ENCODE data around the gene FOXO3. TPM values are rescaled to one million over a fixed set of nuclear protein-coding genes. Genes with fewer than 3 reads are reported as not detected.

Gene FOXO3
- total RNA-seq, 2 donors from 2014 or later = 34.0 to 38.6 TPM

DNA sequence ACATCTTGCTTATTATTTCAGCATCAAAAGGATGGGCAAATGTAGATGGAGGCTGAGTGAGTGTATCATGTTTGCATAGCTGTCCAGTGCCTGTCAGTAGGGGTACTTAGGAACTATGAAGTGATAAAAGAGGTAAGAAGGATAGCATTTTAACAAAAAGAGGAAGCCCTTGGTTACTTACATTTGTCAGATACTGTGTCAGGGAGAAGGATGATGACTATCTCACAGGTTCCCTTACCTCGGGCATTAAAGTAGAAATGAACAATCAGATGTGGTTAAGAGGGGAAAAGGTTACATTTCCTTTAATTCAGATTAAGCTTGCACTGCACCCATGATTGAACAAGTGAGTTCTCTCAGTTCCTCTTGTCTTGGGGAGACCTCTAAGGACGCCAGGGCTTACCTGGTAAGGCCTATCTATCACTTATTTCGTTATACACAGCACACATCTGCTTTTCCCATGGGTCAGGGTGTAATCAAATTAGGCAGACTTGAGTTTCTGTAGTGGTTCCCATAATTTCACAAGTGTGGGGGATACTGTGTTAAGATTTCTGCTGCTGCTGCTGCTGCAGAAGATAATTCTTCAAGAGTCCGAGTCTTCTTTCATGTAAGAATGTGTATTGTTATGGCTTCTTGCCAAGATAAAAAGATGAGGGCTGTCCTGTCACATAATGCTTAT is 4.5 kb downstream of the FOXO3 start:
- intact Hi-C loops (cut with DNase I) = loop anchor here in 1 of 2 donors (10.0 kb wide), 1 partner anchor 90 kb away; no protein-coding TSS in a partner anchor
- ATAC-seq = no peak
- no peak for DNase-seq

DNA sequence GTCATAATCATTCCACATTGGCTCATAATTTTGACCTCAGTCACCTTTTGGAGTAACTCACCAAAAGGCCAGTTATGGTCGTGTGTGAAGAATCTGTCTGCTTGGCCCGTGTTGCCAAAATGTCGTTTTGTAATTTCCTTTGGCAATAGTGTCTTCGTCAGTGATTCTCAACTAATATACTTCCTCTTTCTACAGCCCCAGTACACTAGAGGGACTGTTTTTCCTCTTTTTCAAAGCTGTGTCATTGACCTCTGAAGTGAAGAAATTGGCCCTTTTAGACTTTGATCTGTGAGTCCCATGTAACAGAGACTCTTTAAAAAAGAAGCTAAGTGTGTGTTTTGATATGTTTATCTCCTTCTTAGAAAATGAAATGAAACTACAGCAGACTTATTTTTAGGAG is 5.2 kb downstream of the FOXO3 start:
- intact Hi-C loops (cut with DNase I) = loop anchor here in 1 of 2 donors (10.0 kb wide), 1 partner anchor 89 kb away; no protein-coding TSS in a partner anchor
- ATAC-seq (peak; percentile 20 to 35), DNase-seq (no peak)

DNA sequence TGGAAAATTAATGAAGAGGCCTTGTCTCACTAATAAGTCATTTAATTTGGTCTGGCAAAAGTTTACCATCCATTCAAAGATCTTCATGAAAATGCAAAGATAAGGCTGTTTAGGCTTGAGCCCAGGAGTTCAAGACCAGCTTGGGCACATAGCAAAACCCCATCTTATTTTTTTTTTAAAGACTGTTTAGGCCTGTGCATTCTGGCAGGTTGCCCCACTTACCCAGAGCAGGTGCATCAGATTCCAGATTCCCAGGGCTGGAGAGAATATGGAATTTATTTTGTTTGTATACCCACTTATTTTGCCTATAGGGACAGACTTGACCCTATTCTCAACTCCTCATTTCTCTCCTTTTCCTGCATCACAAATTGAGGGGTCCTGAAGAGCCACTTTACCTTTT is 5.7 kb downstream of the FOXO3 start:
- ATAC-seq (no peak), DNase-seq (no peak)
- intact Hi-C loops (cut with DNase I) = loop anchor here in 1 of 2 donors (10.0 kb wide), 1 partner anchor 88 kb away; no protein-coding TSS in a partner anchor

DNA sequence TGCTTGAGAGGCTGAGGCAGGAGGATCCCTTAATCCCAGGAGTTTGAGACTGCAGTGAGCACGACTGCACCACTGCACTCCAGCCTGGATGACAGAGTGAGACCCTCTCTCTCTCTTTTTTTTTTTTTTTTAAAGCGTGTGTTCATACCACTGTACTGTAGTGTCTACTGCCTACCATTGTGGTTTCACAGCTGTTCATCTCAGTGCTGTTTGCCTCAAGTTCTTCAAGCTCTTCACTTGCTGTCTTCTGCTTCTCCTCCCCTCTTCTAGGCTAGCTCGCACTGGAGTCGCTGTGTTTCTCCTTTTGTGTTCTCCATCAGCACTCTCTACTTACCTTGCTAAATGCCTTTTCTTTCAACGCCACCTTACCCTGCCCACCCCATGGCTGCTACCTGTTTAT is 7.4 kb downstream of the FOXO3 start:
- DNase-seq = no peak
- no peak for ATAC-seq
- intact Hi-C loops (cut with DNase I) = loop anchor here in 1 of 2 donors (10.0 kb wide), 1 partner anchor 87 kb away; no protein-coding TSS in a partner anchor

DNA sequence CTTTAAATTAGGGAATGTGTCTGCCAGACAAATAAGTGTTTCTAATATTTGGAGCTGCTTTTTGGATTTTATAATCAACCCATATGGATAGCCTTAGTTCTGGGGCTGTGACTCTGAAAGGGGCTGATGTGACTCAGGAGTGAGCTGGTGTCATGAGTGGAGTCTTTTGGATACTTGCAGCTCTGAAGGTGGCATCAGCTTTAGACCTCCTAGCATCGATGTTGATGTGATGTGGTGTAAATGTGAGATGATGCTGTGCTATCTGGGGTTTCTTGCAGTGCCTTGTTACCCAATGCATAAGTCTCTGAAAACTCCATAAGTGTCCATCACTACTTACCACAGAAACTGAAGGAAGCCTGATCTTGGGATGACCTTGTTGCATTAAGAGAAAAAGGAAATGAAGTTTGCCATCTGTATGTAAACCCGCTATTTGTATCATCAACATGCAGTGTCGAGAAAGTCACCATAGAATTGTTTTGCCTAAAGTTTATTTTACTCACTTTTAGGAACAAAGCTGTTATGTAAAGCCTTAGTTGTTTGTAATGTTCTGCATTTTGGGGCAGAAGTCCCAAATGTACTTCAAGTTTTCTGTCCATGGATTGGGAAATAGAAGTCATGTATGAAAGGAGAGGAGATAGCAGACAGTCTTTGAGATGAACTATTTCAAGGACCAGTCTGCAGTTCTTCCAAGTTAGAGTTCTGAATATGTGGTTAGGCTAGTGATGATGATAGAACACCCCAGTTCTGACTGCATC is 8.0 kb downstream of the FOXO3 start:
- intact Hi-C loops (cut with DNase I) = loop anchor here in 1 of 2 donors (10.0 kb wide), 1 partner anchor 86 kb away; no protein-coding TSS in a partner anchor
- no peak for DNase-seq
- ATAC-seq = no peak

DNA sequence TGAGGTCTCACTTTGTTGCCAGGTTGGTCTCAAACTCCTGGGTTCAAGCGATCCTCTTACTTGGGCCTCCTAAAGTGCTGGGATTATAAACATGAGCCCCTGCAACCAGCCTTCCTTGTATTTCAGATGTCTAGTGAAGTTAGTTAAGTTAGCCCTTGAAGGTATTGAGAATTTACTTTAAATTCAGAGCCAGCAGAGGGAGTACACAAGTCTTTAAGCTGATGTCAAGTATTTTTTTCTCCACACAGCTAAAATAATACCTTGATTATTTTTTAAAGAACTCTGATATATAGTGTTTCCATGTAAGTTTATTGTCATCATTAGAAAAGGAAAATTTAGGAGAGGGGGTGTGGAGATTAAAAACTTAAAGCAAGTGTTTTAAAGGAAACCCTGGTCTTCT is 9.8 kb downstream of the FOXO3 start:
- DNase-seq = no peak
- intact Hi-C loops (cut with DNase I) = no loop called here
- ATAC-seq = no peak

DNA sequence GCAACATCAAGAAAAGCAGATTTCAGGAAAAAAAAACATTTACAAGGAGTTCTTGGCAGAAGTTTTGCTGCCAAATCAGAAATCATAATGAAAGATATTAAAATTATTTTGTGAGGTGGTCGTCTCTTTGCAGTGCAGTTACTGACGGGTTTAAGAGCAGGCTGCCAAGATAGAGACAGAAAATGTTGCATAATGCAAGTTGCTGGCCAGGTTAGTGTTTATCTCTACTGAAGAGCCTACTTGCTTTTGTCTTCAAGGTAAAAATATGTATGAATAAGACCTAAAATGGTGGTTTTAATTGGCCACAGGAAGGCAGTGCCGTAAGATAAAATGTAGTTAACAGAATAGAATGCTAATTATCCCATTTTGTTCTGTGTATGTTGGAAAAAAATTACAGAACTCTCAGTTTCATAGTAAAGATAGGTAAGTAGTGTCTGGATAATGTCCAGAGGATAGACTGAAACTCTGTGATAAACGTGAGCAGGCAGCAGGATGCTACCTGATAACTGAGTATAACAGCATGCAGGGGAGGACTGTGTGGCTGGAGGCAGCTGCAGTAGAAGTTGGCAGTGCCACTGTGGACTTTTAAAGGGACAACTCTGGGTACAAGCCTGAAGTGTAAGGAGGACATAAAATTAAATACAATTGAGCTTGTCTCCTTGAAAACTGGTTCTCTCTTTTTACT is 13.9 kb downstream of the FOXO3 start:
- DNase-seq (no peak), ATAC-seq (peak in 1 of 2 donors; percentile 35)
- intact Hi-C loops (cut with DNase I) = no loop called here

DNA sequence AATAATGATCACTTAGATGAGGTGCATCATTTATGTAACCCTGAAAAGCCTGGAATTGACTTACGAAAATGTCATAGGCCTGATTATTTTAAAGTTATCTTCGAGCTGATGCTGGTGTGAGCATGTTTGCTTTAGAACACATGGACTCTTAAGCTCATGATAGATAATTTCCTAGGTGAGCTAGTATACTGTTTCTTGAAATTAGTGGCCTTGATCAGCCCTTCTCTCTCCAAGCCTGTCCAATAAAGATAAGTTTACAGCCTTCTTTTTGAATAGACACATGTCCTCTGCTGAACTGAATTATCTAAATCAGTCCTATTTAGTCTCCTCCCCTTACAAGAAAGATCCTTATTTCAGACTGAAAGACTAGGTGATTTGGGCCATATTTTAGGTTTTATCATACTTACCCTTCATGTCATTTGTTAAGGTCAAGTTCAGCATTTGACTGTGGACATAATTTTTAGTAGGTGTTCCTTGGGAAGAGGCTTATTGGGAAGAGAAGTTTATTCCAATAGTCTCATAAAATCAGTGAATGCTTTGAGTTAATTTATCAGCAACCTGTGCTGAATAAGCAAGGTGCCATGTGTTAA is 15.3 kb downstream of the FOXO3 start:
- DNase-seq = no peak
- intact Hi-C loops (cut with DNase I) = no loop called here
- no peak for ATAC-seq

DNA sequence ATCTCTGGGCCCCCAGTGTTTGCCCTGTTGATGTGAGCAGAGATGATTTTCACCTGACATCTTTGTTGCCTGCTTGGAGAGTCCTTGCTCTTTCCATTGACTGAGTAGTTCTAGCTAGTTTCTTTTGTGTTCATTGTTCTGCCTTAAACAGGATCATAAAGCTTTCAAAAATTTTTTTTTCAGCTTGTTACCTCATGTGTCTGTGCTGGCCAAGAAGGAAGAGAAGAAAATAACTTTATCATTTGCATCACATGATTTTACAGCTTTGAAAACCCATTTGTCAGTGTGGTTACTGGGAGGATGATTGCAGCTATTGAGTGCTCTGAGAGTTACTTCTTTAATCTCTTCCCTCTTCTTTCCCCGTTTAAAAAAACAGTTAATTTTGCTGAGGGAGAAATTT is 16.0 kb downstream of the FOXO3 start:
- intact Hi-C loops (cut with DNase I) = no loop called here
- peak in 1 of 2 donors; percentile 4 for ATAC-seq

DNA sequence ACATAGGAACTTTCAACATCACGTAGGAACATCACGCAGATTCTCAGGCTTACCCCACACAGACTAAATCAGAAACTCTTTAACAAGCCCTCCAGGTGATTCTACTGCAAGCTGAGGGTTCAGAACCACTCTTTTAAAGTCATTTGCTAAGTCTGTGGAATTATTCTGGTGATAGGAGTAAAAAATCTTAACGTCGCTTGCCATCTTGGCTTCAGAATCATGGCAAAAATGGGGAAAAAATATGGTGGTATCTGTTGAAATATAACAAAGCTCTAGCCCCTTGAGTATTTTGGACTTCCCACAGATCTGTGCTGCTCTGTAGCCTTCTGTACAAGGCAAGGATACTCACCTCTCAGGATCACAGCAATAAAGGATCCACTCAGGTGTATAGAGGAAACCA is 17.4 kb downstream of the FOXO3 start:
- no peak for ATAC-seq
- intact Hi-C loops (cut with DNase I) = no loop called here
- DNase-seq = no peak

More for the DNA sequence above, 16.0 kb downstream of the FOXO3 start:
- no peak for DNase-seq

DNA sequence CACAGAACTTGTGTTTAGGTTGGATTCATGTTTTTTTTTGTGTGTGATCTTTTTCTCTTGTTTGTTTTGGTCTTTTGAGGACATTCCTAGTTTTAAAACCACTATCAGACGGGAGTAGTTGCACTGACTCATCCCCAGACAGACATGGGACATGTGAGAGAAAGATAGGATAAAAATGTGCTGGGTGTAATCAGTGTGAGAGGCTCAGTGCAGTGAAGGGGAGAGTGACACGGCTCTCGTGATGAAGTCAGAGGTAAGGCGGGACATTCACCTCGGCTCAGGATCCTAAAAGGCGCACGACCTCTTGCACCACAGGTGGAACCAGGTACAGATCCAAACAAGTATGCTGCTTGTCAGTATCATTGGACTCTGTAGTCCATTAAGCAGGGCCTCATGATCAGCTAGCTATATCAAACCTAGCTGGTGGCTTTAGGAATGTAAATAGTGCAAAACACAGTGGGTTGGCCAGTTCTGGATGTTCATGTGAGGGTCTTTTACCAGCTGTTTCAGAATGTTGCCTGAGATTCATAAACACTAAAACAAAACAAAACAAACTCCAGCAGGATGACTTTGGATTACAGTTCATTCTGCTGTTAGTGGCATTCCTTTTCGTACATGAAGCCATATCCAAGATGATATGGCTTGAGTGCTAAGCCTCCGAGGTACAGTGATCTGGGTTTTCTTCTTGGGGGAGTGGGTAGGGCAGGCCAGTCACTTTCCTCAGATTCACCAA is 18.0 kb downstream of the FOXO3 start:
- DNase-seq = no peak
- intact Hi-C loops (cut with DNase I) = no loop called here
- ATAC-seq = peak; percentile 76 to 85

DNA sequence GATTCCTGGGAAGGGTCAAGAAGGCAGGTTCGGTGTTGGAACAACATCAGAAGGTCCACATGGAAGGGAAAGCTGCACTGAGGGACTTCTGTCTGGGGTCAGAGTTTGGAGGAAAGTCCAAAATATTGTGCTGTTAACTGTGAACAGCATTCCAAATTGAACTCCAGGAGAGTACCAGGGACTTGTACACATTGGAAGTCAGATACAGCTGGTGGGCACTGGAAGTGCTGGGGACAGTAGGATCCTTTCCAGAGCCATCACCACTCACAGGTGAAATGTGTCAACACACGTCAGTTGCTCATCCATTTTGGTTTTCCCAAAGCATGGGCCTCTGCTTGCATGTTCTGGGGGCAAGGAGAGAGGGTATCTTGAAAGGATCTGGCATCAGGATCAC is 18.6 kb downstream of the FOXO3 start:
- DNase-seq (no peak), ATAC-seq (no peak)
- intact Hi-C loops (cut with DNase I) = no loop called here

DNA sequence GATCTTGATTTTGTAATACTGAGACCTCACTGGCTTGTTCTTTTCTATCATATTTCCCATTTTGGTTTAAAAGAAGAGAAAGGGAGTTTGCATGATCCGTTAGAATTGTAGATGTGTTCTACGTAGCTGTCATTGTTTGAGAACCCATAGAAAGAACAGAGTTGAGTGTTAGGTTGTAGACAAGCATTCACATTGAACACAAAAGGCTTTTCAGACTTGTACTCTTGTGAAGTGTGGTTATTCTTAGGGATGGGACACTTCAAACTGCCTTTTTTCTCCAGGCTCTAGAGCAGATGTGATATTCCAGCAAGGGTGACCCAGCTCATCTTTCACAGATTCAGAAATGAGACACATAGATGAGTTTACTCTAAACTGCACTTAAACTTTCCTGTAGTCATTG is 19.9 kb downstream of the FOXO3 start:
- ATAC-seq = peak in 1 of 2 donors; percentile 17
- no peak for DNase-seq
- intact Hi-C loops (cut with DNase I) = no loop called here

DNA sequence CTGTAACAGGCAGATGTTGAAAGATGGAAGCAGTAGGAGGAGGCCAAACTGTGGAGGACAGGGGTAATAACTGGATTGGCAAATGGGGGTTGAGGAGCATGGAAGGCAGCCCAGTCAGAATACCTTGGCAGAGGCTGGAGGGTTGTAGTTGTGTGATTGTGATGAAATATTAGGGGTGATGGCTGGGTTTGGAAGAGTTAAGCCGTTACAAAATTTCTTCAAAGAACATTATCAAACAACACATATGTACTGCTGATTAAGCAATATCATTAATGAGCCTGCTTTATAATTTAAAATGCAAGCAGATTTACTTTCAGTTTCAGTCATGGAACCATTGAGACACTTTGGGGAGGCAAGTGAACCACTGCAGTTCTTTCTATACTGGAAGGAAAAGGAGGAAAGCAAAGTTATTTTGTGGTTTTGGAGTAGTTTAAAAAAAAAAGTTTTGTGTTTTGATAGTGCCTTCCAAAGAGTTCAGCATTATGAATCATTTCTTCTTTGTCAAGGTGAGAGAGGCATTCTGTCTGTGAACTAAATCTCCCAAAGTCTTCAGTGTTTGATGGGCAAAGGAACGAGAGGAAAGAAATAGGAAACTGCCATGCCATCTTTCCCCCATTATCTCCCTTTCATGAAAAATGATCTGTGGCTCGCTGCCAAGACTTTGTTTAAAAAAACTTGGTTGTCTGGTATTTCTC is 20.7 kb downstream of the FOXO3 start:
- ATAC-seq = peak; percentile 64 to 69
- intact Hi-C loops (cut with DNase I) = no loop called here
- peak; percentile 43 for DNase-seq

DNA sequence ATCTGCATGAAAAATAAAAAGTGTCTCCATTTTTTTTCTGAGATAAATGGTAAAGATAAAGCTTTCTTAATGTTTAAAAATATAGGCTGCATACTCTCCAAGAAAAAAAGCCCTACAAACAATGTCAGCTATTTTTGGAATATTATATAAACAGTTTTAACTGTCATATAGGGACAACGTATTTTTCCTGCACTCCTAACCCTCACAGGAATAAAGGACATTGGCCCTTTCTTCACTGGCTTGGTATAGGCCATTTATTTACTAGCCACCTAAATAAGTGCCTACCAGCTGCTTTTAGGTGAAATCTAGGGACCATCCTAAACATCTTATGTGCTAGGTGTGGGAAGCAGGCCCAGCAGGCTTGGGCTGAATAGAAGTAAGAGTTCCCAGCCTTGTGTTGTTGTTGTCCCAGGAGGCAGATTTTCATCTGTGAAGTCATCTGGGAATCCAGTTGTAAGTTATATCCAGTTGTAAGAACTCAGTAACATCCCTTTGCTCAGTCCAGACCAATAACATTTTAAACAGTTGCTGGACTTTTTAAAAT is 21.3 kb downstream of the FOXO3 start:
- intact Hi-C loops (cut with DNase I) = no loop called here
- ATAC-seq = no peak
- no peak for DNase-seq

DNA sequence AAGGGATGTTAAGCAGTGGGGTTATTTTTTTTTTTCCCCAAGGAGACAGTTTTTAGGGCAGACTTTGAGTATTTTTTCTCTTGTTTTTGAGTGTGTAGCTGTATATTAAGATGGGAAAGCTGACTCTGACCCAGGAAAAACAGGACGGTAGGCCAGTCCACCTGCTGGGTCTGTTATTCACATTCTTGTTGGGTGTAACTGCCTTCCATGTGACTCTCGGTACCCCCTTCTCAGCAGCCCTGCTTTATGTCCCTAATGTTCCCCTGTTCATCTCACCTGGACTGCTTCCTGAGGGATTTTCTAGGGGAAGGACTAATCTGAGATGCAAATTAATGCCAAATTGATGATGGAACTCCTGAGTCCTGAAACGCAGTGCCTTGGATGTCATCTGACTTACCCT is 21.9 kb downstream of the FOXO3 start:
- DNase-seq = no peak
- intact Hi-C loops (cut with DNase I) = no loop called here
- no peak for ATAC-seq

DNA sequence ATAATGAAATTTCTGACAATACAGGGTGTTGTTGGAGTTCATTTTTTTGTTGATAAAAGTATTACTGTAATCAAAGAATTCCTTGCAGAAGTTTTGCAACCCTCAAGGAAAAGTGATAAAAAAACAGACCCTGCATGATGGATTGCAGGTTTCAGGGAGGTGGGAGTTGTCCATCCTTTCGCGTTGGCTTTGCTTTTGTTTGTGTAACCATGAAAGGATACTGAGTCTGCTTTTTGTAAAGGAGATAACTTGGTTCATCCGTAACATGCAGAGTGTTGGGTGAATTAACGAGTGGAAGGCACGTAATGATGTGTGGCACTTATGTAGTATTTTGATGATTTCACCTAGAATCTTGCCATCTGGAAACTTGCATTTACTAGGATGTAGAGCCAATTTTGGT is 23.6 kb downstream of the FOXO3 start:
- intact Hi-C loops (cut with DNase I) = no loop called here
- ATAC-seq = no peak
- DNase-seq = no peak

DNA sequence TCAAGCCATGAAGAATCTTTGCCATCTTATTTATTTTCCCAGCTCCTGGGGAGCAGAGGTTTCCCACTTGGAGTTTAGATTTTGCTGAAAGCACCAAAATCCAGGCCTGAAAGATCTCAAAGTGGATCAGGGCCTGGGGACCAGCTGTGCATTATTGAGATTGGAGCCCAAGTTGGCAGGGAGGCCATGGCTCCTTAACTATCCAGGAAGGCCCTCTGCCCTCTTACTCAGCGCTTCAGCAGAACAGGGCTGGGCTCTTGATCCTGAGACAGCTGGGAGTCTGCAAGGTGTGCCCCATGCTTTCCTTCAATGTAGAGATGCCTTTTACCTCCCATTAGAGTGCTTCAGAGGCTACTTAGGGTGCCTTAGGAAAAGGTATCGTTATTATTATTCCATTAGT is 24.6 kb downstream of the FOXO3 start:
- ATAC-seq (no peak), DNase-seq (no peak)
- intact Hi-C loops (cut with DNase I) = no loop called here

Measured in left cardiac atrium (tissue), 4 donors.